ENCODE results near the gene CX3CR1. TPM values are rescaled to one million over a fixed set of nuclear protein-coding genes. Genes with fewer than 3 reads are reported as not detected.

The CX3CR1 gene
- total RNA-seq, 1 experiment from 2014 or later: not detected

- no TSS peak for BruUV-seq (replicated peaks)
- POLR2A ChIA-PET: no interaction called here
- Mint-ChIP-seq H3K9me3 (ENCODE audit: unreplicated experiment) (no peaks in the 10 kb centered on the region), H3K27ac (ENCODE audit: low read depth, unreplicated experiment) (no peak overlapping the region), H3K36me3 (ENCODE audit: insufficient read depth, unreplicated experiment) (no peaks in the 10 kb centered on the region), H3K4me1 (ENCODE audit: insufficient read depth, unreplicated experiment) (peaks cover 7% of the 10 kb centered on the region), H3K4me3 (ENCODE audit: unreplicated experiment) (no peak overlapping the region), H3K27me3 (ENCODE audit: insufficient read depth, unreplicated experiment) (peaks cover 11% of the 10 kb centered on the region)
- CTCF ChIA-PET: interaction anchor here (0.7 to 7.0 kb wide), 3 partner anchors 10 to 155 kb away, joined by 5 to 60 read pairs (median 22); no protein-coding TSS in a partner anchor
- no peak for DNase-seq (ENCODE audit: unreplicated experiment)
- intact Hi-C loops (cut with micrococcal nuclease): no loop called here
- TF ChIP-seq, protein P1, sequence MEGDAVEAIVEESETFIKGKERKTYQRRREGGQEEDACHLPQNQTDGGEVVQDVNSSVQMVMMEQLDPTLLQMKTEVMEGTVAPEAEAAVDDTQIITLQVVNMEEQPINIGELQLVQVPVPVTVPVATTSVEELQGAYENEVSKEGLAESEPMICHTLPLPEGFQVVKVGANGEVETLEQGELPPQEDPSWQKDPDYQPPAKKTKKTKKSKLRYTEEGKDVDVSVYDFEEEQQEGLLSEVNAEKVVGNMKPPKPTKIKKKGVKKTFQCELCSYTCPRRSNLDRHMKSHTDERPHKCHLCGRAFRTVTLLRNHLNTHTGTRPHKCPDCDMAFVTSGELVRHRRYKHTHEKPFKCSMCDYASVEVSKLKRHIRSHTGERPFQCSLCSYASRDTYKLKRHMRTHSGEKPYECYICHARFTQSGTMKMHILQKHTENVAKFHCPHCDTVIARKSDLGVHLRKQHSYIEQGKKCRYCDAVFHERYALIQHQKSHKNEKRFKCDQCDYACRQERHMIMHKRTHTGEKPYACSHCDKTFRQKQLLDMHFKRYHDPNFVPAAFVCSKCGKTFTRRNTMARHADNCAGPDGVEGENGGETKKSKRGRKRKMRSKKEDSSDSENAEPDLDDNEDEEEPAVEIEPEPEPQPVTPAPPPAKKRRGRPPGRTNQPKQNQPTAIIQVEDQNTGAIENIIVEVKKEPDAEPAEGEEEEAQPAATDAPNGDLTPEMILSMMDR (IDR thresholded peaks at IDR 0.05; ENCODE audit: unreplicated experiment): no peak
These were observed 2.2 kb upstream of the CX3CR1 start for GRCh38 chr3:39282057-39282456.

DNA sequence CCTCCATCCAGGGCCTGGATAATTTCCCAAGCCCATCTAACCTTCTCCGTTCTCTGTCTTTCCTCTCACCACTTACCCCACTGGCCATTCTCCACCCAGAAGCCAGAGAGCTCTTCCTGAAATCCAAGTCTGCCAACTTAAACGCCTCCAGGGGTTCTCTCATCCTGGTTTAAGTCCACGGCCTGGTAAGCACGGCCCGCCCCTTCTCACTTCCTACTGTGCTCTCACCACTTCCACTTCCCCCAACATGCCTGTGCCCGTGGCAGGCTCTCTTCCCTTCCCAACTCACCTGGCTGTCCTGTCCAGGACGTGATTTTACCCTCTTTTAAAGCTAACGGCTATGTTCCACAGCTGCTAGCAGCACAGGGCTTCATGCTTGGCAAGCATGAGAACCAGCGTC is 1.7 kb upstream of the CX3CR1 start:
- CTCF ChIA-PET: interaction anchor here (0.6 to 7.0 kb wide), 4 partner anchors 10 to 186 kb away, joined by 5 to 60 read pairs (median 14); no protein-coding TSS in a partner anchor
- no peak overlapping the region for H3K4me3 Mint-ChIP-seq (ENCODE audit: unreplicated experiment)
- BruUV-seq (replicated peaks): no TSS peak
- no peaks in the 10 kb centered on the region for H3K36me3 Mint-ChIP-seq (ENCODE audit: insufficient read depth, unreplicated experiment)
- POLR2A ChIA-PET: no interaction called here
- H3K9me3 Mint-ChIP-seq (ENCODE audit: unreplicated experiment): no peaks in the 10 kb centered on the region
- peaks cover 11% of the 10 kb centered on the region for H3K27me3 Mint-ChIP-seq (ENCODE audit: insufficient read depth, unreplicated experiment)
- intact Hi-C loops (cut with micrococcal nuclease): no loop called here
- no peak for DNase-seq (ENCODE audit: unreplicated experiment)
- H3K27ac Mint-ChIP-seq (ENCODE audit: low read depth, unreplicated experiment): no peak overlapping the region
- TF ChIP-seq, protein P1 (IDR thresholded peaks at IDR 0.05; ENCODE audit: unreplicated experiment): no peak
- peaks cover 7% of the 10 kb centered on the region for H3K4me1 Mint-ChIP-seq (ENCODE audit: insufficient read depth, unreplicated experiment)

GRCh38 chr3:39280571-39280970 is 735 bp upstream of the CX3CR1 start:
- Mint-ChIP-seq H3K4me1 (ENCODE audit: insufficient read depth, unreplicated experiment) (peaks cover 7% of the 10 kb centered on the region), H3K27ac (ENCODE audit: low read depth, unreplicated experiment) (no peak overlapping the region)

DNA sequence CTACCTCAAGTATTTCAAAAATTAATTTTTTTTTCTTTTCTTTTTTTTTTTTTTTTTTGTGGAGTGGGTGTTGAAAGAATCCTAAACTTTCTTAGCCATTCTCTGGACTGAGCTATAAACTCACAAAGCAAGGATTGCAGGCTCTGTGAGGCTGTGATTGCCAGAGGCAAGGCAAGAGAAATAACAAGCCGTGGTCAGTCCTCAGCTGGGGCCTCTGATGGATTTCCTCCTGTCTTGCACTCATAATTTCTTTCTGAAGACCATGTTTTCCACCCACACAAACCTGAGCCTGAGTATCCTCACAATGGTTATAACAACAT is 1.3 kb downstream of the CX3CR1 start:
- peaks cover 26% of the 10 kb centered on the region for H3K27me3 Mint-ChIP-seq (ENCODE audit: insufficient read depth, unreplicated experiment)
- H3K4me3 Mint-ChIP-seq (ENCODE audit: unreplicated experiment): no peak overlapping the region
- CTCF ChIA-PET: interaction anchor here (0.6 to 8.2 kb wide), 7 partner anchors 9 to 244 kb away, joined by 3 to 70 read pairs (median 4); no protein-coding TSS in a partner anchor
- intact Hi-C loops (cut with micrococcal nuclease): no loop called here
- DNase-seq (ENCODE audit: unreplicated experiment): no peak
- TF ChIP-seq, protein P1 (IDR thresholded peaks at IDR 0.05; ENCODE audit: unreplicated experiment): no peak
- no peaks in the 10 kb centered on the region for H3K4me1 Mint-ChIP-seq (ENCODE audit: insufficient read depth, unreplicated experiment)
- H3K36me3 Mint-ChIP-seq (ENCODE audit: insufficient read depth, unreplicated experiment): no peaks in the 10 kb centered on the region
- H3K9me3 Mint-ChIP-seq (ENCODE audit: unreplicated experiment): no peaks in the 10 kb centered on the region
- no TSS peak for BruUV-seq (replicated peaks)
- POLR2A ChIA-PET: no interaction called here
- no peak overlapping the region for H3K27ac Mint-ChIP-seq (ENCODE audit: low read depth, unreplicated experiment)

More at GRCh38 chr3:39280571-39280970, 735 bp upstream of the CX3CR1 start:
- no peaks in the 10 kb centered on the region for H3K9me3 Mint-ChIP-seq (ENCODE audit: unreplicated experiment)
- H3K27me3 Mint-ChIP-seq (ENCODE audit: insufficient read depth, unreplicated experiment): peaks cover 20% of the 10 kb centered on the region
- no peak for DNase-seq (ENCODE audit: unreplicated experiment)
- H3K4me3 Mint-ChIP-seq (ENCODE audit: unreplicated experiment): no peak overlapping the region
- H3K36me3 Mint-ChIP-seq (ENCODE audit: insufficient read depth, unreplicated experiment): no peaks in the 10 kb centered on the region
- intact Hi-C loops (cut with micrococcal nuclease): no loop called here
- POLR2A ChIA-PET: no interaction called here
- CTCF ChIA-PET: interaction anchor here (0.9 to 8.2 kb wide), 4 partner anchors 7 to 91 kb away, joined by 3 to 70 read pairs (median 32); no protein-coding TSS in a partner anchor
- no TSS peak for BruUV-seq (replicated peaks)
- TF ChIP-seq, protein P1 (IDR thresholded peaks at IDR 0.05; ENCODE audit: unreplicated experiment): no peak

Data from MCF 10A (cell line).